GM19397 (cell line): ENCODE measurements around the gene PITPNM3.

Experiments
- ATAC-seq: cut with Tn5 transposase; IDR thresholded peaks from one replicate; pipeline ENCODE4 v1.9.1; 2021; ENCODE audit warnings: mild to moderate bottlenecking, moderate library complexity; ENCODE audit not compliant: unreplicated experiment

PITPNM3 gene

DNA sequence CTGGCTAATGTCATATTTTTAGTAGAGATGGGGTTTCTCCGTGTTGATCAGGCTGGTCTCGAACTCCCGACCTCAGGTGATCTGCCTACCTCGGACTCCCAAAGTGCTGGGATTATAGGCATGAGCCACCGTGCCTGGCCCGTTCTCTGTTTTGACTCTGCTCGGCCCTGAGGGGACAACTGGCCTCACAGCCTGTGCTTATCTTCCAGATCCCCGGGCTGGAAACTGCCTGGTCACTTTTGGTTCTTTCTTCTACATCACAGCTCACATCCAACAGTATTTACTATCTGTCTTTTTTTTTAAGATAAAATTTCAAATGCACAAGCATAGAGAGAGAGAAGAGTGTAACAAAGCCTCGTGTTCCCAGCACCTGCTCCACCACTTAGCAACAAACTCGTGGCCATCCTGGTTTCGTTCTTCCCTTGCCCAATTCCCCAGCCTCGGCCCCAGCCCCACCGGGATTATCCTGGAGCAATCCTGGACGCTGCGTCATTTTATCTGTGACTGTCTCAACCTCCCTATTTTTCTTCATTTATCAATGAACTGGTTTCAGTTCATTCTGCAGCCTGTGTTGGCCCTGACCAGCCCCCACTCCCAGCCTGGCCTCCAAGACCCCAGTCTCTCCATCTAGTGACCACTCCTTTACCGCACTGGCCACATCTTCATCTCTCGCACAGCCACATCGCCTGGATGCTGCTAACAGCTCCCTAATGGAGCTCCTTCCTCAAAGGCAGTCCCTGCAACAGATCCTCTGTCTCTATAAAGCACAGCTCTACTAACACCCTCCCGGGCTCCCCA, 91.0 kb downstream of the PITPNM3 start:
- ATAC-seq: no peak

- ATAC-seq: no peak
These were observed 91.8 kb downstream of the PITPNM3 start for GRCh38 chr17:6464446-6465041.

- ATAC-seq: no peak
These were observed 92.5 kb downstream of the PITPNM3 start for GRCh38 chr17:6463616-6464445.

DNA sequence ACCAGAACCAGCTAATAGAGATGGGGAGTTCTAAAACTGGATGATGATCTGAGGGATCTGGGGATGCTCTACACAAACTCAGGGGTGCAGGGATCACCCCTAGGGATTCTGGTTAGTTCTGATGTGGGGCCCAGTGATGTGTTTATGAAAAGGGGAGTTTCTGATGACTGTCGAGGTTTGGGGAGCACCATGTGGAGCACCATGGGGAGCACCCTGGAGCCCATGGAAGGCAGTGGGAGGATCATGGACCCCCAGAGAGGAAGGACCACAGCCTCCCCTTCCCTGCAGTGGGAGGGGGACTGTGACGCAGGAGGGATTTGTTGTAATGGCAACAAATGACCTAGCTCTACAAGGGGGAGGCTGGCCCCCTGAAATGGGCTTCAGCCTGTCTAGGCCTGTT, 93.7 kb downstream of the PITPNM3 start:
- no peak for ATAC-seq

DNA sequence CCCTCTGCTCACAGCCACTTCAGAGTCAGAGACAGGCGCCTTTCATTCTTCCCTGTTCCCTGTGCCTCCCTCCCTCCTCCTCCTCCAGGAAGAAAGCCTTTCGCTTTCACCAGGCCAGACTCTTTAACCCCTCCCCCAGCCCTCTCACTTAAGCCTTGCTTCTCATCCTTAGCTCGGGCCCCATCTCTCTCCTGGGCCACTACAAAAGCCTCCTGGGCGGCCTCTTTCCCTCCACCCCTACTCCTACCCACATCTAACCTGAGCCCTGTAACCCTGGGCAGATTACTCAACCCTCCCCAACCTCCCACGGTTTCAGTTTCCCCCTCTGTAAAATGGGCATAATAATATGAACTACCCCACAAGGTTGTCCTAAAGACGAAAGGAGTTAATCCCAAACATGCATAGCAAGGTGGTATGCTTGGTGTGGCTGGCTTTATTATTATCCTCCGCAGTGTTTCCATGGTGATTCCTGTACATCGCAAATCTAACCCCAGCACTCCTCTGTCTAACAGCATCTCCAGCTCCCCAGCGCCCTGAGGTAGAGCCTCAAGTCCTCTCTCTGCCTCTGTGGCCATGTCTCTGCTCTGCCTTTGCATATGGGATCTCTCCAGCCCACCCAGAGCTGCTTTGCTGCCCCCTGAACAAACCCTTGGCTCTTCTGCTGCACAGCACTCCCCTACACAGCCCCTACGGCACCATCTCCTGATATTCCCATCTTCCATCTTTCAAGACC, 94.4 kb downstream of the PITPNM3 start:
- ATAC-seq: no peak

DNA sequence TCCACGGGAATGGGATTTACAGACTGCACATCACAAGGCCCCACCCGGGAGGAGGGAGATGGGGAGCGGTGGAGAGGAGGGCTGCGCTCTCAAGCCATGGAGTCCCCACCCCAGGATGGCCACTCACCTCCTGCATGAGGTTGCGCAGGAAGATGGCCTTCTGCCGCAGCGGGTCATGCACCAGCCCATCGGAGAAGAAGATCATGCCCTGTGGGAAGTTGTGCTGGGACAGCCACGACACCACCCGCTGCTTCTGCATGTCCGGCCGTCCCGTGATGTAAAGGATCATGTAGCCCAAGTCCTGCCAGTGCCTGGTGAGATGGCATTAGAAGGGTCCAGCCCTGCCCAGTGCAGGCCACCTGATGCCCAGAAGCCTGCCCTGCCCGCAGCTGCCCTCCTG, 95.1 kb downstream of the PITPNM3 start:
- no peak for ATAC-seq

- no peak for ATAC-seq
These were observed 95.7 kb downstream of the PITPNM3 start for GRCh38 chr17:6460531-6461161.

DNA sequence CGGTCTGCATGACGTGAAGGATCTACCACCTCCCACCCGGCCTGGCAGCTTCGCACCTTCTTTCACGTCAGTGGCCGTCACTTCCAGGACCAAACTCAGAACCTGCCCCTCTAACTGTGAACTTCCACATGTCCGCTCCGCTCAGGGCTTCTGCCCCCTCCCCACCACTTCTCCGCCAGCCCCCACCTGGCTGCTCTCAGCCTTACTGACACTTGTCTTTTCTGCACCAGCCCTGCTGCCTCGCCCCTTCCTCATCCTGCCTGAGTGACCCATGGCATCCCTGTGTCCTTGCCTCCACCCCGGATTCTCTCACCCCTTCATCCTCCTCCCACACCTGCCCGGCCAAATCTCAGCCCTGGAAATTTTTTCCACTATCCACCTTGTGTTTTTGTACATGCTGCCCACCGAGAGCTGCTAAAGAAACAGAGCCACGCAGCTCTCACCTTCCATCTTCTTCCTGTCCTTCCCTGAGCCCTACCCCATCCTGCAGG, 97.8 kb downstream of the PITPNM3 start:
- ATAC-seq: no peak

GRCh38 chr17:6457688-6458459, 98.5 kb downstream of the PITPNM3 start:
- ATAC-seq: no peak

DNA sequence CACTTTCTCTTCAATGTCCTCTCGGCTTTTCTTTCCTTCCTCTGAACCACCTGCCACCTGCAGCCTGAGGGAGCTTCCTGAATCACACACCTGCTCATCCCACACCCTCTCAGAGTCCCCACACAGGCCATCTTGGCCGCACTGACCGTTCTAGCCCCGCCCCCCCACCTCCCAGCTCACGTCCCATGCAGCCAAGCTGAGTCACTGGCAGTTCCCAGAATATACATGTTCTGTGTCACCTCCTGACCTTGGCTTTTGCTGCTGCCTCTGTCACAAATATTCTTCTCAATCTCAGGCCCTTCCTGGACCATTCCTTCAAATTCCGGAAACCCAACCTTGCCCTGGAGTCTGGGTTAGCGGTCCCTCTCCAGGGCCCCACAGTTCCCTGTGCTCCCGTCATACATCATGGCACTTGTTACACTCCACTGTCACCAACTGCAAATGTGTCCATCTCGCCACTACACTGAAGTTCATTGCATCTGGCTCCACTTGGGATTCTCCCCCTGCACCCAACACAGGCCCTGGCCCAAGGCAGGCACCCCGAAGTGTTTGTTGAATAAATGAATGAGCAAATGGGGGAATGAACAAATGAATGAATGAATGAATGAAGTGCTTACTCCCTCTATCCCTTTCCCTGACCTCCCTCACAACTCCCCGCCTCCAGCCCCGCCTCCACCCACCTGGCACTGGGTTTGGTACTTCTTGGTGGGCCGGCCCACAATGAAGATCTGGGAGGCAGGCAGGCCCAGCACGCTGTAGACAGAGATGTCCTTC, 99.3 kb downstream of the PITPNM3 start:
- no peak for ATAC-seq

- no peak for ATAC-seq
These were observed 100.0 kb downstream of the PITPNM3 start for GRCh38 chr17:6456321-6456720.

DNA sequence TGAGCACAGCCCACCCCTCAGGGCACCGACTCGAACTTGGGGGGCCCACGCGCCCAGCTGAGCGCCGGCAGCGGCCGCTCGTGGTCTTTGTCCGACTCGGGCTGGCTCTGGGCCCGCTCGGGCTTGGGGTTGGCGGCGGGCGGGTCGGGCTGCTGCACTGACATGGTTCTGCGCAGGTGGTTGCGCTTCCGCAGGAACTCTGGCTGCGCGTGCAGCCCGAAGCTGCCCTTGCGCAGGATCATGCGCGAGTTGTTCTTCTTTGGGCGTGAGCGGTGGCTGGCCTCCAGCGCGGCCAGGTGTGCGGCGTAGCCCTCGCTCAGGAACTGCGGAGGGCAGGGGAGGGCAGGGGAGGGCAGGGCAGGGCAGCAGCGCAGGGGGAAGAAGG, 101.0 kb downstream of the PITPNM3 start:
- ATAC-seq: no peak

DNA sequence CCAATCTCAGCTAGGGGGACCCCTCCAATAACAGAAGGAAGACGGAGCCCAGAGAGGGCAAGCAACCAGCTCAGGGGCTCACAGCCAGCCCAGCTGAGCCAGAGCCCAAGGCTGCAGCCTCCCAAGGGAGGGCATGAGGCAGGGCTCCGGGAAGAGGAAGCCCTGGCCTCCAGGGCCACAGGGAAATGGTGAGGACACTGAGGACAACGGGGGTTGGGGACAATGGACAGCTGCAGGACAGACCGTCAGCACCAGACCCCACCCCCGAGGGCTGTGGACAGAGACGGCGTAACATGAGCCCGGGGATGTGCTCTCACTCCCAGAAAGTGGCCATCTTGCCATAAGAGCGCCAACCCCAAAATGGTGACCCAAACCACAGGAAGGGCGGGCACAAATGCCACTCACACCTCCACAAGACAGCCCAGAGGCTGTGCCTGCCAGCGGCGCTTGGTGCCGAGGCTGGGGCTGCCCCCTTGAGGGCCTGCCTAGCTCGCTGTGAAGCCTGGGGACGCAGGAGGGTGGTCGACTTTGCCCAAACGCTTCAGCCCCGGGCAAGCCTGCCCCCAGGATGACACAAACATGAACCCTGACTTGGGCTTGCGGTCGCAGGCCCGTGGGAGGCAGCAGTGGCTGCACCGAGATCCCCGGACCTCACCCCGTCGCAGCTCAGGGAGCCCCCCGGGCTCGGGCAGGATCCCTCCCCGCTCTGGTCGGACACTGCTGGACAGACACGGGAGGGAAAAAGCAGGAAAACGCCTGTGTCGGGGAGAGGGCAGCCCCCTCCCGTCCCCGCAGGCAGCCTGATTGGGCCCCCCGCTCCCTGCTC, 101.6 kb downstream of the PITPNM3 start:
- ATAC-seq: no peak

- ATAC-seq: no peak
These were observed 102.9 kb downstream of the PITPNM3 start for GRCh38 chr17:6453279-6454024.

GRCh38 chr17:6452471-6453266, 103.7 kb downstream of the PITPNM3 start:
- no peak for ATAC-seq
